Measurements from ENCODE around the gene HS6ST1. TPM values are rescaled to one million over a fixed set of nuclear protein-coding genes. Genes with fewer than 3 reads are reported as not detected.

HS6ST1 gene
- total RNA-seq, 6 experiments from 2014 or later = 18.5 to 27.2 (median 24.3) TPM

DNA sequence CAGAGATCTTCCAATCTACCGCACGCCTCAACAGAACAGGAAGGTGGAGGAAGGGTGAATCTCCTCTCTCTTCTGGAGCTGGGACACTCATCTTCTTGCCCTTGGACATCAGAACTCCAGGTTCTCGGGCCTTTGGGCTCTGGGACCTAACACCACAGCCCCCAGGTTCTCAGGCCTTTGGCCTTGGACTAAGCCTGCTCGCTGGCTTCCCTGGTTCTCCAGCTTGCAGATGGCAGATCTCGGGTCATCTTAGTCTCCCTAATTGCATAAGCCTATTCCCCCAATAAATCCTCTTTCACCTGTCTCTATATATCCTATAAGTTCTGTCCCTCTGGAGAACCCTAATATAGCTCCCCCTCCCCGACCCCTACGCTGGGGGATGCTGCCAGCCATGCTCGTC lies 14.8 kb downstream of the HS6ST1 start:
- peaks cover 4% of the 10 kb centered on the region; the same call in 1 of the 2 replicates for H3K36me3 Mint-ChIP-seq (ENCODE audit: low read depth)
- peaks cover 69% of the 10 kb centered on the region for H3K4me1 Mint-ChIP-seq (ENCODE audit: low read depth)
- TF ChIP-seq, protein P1, sequence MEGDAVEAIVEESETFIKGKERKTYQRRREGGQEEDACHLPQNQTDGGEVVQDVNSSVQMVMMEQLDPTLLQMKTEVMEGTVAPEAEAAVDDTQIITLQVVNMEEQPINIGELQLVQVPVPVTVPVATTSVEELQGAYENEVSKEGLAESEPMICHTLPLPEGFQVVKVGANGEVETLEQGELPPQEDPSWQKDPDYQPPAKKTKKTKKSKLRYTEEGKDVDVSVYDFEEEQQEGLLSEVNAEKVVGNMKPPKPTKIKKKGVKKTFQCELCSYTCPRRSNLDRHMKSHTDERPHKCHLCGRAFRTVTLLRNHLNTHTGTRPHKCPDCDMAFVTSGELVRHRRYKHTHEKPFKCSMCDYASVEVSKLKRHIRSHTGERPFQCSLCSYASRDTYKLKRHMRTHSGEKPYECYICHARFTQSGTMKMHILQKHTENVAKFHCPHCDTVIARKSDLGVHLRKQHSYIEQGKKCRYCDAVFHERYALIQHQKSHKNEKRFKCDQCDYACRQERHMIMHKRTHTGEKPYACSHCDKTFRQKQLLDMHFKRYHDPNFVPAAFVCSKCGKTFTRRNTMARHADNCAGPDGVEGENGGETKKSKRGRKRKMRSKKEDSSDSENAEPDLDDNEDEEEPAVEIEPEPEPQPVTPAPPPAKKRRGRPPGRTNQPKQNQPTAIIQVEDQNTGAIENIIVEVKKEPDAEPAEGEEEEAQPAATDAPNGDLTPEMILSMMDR (IDR thresholded peaks at IDR 0.05) = no peak
- H3K4me3 Mint-ChIP-seq = no peak overlapping the region
- H3K9me3 Mint-ChIP-seq = no peaks in the 10 kb centered on the region
- H3K27ac Mint-ChIP-seq = peak overlapping the region; percentile 26; the same call in 1 of the 2 replicates
- H3K27me3 Mint-ChIP-seq (ENCODE audit: insufficient read depth) = peaks cover 1% of the 10 kb centered on the region; the same call in 1 of the 2 replicates
- no peak for DNase-seq

GRCh38 chr2:128303095-128303791 lies 15.4 kb downstream of the HS6ST1 start:
- 0 out of 2 replicates have a peak overlapping the region, but pooled peaks have one; percentile 34 for H3K4me3 Mint-ChIP-seq

DNA sequence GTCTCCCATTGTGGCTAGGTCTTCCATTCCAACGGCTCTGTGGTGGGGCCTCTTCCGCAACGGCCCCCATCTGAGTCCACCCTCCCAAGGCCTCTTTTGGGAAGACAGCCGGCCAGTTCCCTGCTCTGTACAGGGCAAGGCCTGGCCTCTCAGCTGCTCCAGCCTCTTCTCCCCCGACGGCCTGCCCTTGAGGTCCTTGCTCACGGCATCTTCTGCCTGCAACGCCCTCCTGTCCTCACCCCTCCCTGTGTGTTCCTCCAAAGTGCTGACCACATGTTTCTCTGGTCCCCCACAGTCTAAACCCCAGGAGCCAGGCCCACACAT lies 16.0 kb downstream of the HS6ST1 start:
- DNase-seq = no peak
- Mint-ChIP-seq H3K9me3 (no peaks in the 10 kb centered on the region), H3K27me3 (ENCODE audit: insufficient read depth) (peaks cover 1% of the 10 kb centered on the region; the same call in 1 of the 2 replicates), H3K27ac (peak overlapping the region; percentile 96), H3K36me3 (ENCODE audit: low read depth) (peaks cover 6% of the 10 kb centered on the region), H3K4me3 (peak overlapping the region; percentile 34; the same call in 1 of the 2 replicates), H3K4me1 (ENCODE audit: low read depth) (peaks cover 68% of the 10 kb centered on the region)
- TF ChIP-seq, protein P1 (IDR thresholded peaks at IDR 0.05) = no peak

More at GRCh38 chr2:128303095-128303791, 15.4 kb downstream of the HS6ST1 start:
- no peaks in the 10 kb centered on the region for H3K9me3 Mint-ChIP-seq
- peaks cover 1% of the 10 kb centered on the region; the same call in 1 of the 2 replicates for H3K27me3 Mint-ChIP-seq (ENCODE audit: insufficient read depth)
- peaks cover 69% of the 10 kb centered on the region for H3K4me1 Mint-ChIP-seq (ENCODE audit: low read depth)
- DNase-seq = no peak
- H3K36me3 Mint-ChIP-seq (ENCODE audit: low read depth) = peaks cover 8% of the 10 kb centered on the region
- TF ChIP-seq, protein P1 (IDR thresholded peaks at IDR 0.05) = no peak
- peak overlapping the region; percentile 96 for H3K27ac Mint-ChIP-seq

GRCh38 chr2:128302011-128302743 lies 16.5 kb downstream of the HS6ST1 start:
- peaks cover 62% of the 10 kb centered on the region for H3K4me1 Mint-ChIP-seq (ENCODE audit: low read depth)
- H3K27ac Mint-ChIP-seq = peak overlapping the region; percentile 96
- TF ChIP-seq, protein P1 (IDR thresholded peaks at IDR 0.05) = no peak
- DNase-seq = no peak
- peak overlapping the region; percentile 67 for H3K4me3 Mint-ChIP-seq
- peaks cover 5% of the 10 kb centered on the region; the same call in 1 of the 2 replicates for H3K36me3 Mint-ChIP-seq (ENCODE audit: low read depth)
- H3K27me3 Mint-ChIP-seq (ENCODE audit: insufficient read depth) = peaks cover 1% of the 10 kb centered on the region; the same call in 1 of the 2 replicates
- H3K9me3 Mint-ChIP-seq = no peaks in the 10 kb centered on the region

DNA sequence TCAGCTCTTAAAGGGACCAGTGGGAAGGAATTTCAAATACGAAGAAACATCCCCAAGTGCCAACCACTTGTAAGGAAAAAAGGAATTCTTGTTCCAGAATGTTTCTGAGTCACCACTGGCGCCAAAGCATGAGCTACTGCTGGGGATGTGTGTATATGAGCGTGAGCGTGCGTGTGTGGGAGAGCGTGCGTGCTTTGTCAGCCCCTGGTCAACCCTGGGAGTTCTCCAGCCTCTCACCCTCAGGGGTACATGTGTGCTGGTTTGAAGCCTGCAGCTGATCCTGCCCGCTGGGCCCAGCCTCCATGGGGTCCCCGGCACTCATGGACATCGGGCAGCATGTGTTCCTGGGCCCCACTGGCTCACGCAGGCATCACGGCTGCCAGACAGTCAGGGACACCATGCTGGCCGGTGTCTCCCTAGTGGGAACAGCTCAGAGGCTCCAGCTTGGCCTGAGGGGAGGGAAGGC lies 17.1 kb downstream of the HS6ST1 start:
- TF ChIP-seq, protein P1 (IDR thresholded peaks at IDR 0.05) = no peak
- Mint-ChIP-seq H3K27me3 (ENCODE audit: insufficient read depth) (peaks cover 1% of the 10 kb centered on the region; the same call in 1 of the 2 replicates), H3K4me1 (ENCODE audit: low read depth) (peaks cover 56% of the 10 kb centered on the region), H3K27ac (peak overlapping the region; percentile 96), H3K4me3 (peak overlapping the region; percentile 67), H3K9me3 (no peaks in the 10 kb centered on the region), H3K36me3 (ENCODE audit: low read depth) (peaks cover 5% of the 10 kb centered on the region; the same call in 1 of the 2 replicates)
- DNase-seq = peak; percentile 95
